RWPE2 (cell line): ENCODE measurements around the gene EEIG1.
A peak's percentile ranks its signal among the peaks of the same experiment; 100 is the strongest.

Experiments used
- ATAC-seq: fragments of 200-7000 bp; cut with Tn5 transposase; 3 replicates; pipeline ENCODE4 v1.9.1; 2021; ENCODE audit warnings: low read depth
- DNase-seq: peaks from one replicate; pipeline ENCODE4 v3.0.0-alpha.2; 2020; ENCODE audit warnings: low spot score
- H3K27ac ChIP-seq: fragments of 450-650 bp; 2 replicates; pipeline ENCODE4 v1.5.1; 2017; ENCODE audit warnings: mild to moderate bottlenecking; ENCODE audit not compliant: poor library complexity, severe bottlenecking
- H3K27me3 ChIP-seq: fragments of 250-450 bp; sonication (Bioruptor Pico); 2 replicates; pipeline ENCODE4 v1.5.1; 2021; ENCODE audit warnings: mild to moderate bottlenecking, moderate library complexity; ENCODE audit not compliant: insufficient read depth, poor library complexity, severe bottlenecking
- H3K36me3 ChIP-seq: fragments of 250-450 bp; sonication (Bioruptor Pico); 2 replicates; pipeline ENCODE4 v1.5.1; 2020; ENCODE audit warnings: low read depth, mild to moderate bottlenecking, moderate library complexity
- H3K4me1 ChIP-seq: fragments of 250-450 bp; sonication (Bioruptor Pico); 2 replicates; pipeline ENCODE4 v1.5.1; 2021; ENCODE audit warnings: mild to moderate bottlenecking, moderate library complexity; ENCODE audit not compliant: insufficient read depth, poor library complexity, severe bottlenecking
- H3K4me3 ChIP-seq: fragments of 250-450 bp; sonication (Bioruptor Pico); 2 replicates; pipeline ENCODE4 v1.5.1; 2021; ENCODE audit warnings: mild to moderate bottlenecking, moderate library complexity; ENCODE audit not compliant: severe bottlenecking
- H3K9me3 ChIP-seq: fragments of 250-450 bp; sonication (Bioruptor Pico); 2 replicates; pipeline ENCODE4 v1.5.1; 2021; ENCODE audit warnings: mild to moderate bottlenecking, moderate library complexity; ENCODE audit not compliant: severe bottlenecking
- CTCF ChIP-seq: fragments of 450-650 bp; IDR thresholded peaks from one replicate; pipeline ENCODE4 v1.5.1; 2017; ENCODE audit warnings: mild to moderate bottlenecking, moderate library complexity; ENCODE audit not compliant: poor library complexity, severe bottlenecking

The EEIG1 gene

GRCh38 chr9:128020692-128021091 lies 39.9 kb upstream of the EEIG1 start:
- ATAC-seq: no peak
- H3K27ac ChIP-seq: no peak overlapping the region
- no peaks in the 10 kb centered on the region for H3K27me3 ChIP-seq
- no peak for DNase-seq
- no peaks in the 10 kb centered on the region for H3K9me3 ChIP-seq
- peak; percentile 14 for TF ChIP-seq CTCF
- no peaks in the 10 kb centered on the region for H3K36me3 ChIP-seq
- H3K4me3 ChIP-seq: no peak overlapping the region
- no peaks in the 10 kb centered on the region for H3K4me1 ChIP-seq

- H3K9me3 ChIP-seq: no peaks in the 10 kb centered on the region
- H3K4me1 ChIP-seq: no peaks in the 10 kb centered on the region
- H3K27me3 ChIP-seq: no peaks in the 10 kb centered on the region
- H3K36me3 ChIP-seq: no peaks in the 10 kb centered on the region
- no peak overlapping the region for H3K4me3 ChIP-seq
- DNase-seq (no peak), ATAC-seq (no peak)
- H3K27ac ChIP-seq: no peak overlapping the region
- TF ChIP-seq CTCF: no peak
Observed at GRCh38 chr9:128015696-128016095, 34.9 kb upstream of the EEIG1 start.

GRCh38 chr9:128011071-128011817 lies 30.5 kb upstream of the EEIG1 start:
- ATAC-seq: no peak
- no peaks in the 10 kb centered on the region for H3K9me3 ChIP-seq
- H3K27me3 ChIP-seq: no peaks in the 10 kb centered on the region
- H3K4me3 ChIP-seq: no peak overlapping the region
- no peaks in the 10 kb centered on the region for H3K4me1 ChIP-seq
- DNase-seq: no peak
- no peak overlapping the region for H3K27ac ChIP-seq
- no peaks in the 10 kb centered on the region for H3K36me3 ChIP-seq
- TF ChIP-seq CTCF: no peak

GRCh38 chr9:128009639-128010038 lies 28.9 kb upstream of the EEIG1 start:
- Histone ChIP-seq H3K4me3 (no peak overlapping the region), H3K4me1 (no peaks in the 10 kb centered on the region), H3K36me3 (no peaks in the 10 kb centered on the region), H3K27ac (no peak overlapping the region), H3K27me3 (no peaks in the 10 kb centered on the region), H3K9me3 (no peaks in the 10 kb centered on the region)
- DNase-seq: no peak
- no peak for TF ChIP-seq CTCF
- ATAC-seq: no peak

- no peak overlapping the region for H3K27ac ChIP-seq
- no peaks in the 10 kb centered on the region for H3K9me3 ChIP-seq
- H3K36me3 ChIP-seq: no peaks in the 10 kb centered on the region
- DNase-seq (no peak), ATAC-seq (no peak)
- H3K4me1 ChIP-seq: no peaks in the 10 kb centered on the region
- no peak overlapping the region for H3K4me3 ChIP-seq
- H3K27me3 ChIP-seq: no peaks in the 10 kb centered on the region
- no peak for TF ChIP-seq CTCF
Observed at GRCh38 chr9:128008171-128008570, 27.4 kb upstream of the EEIG1 start.
